HL-60 (cell line): ENCODE data around the gene TSPO.

ENCODE experiments used
- DNase-seq, 2 experiments: peaks; one replicate each; pipeline ENCODE4 v3.0.0-alpha.2; 2010 to 2020; ENCODE audit warnings: low read depth in 1 of 2, low spot score in 1 of 2
- H3K27ac ChIP-seq: fragments of 250-450 bp; sonication (Bioruptor Pico); replicated peaks from 2 replicates; pipeline ENCODE4 v1.5.1; 2020; ENCODE audit warnings: mild to moderate bottlenecking, moderate library complexity
- H3K27me3 ChIP-seq: fragments of 250-450 bp; sonication (Bioruptor Pico); 2 replicates; pipeline ENCODE4 v1.5.1; 2021; ENCODE audit warnings: mild to moderate bottlenecking, moderate library complexity; ENCODE audit not compliant: insufficient read depth, poor library complexity, severe bottlenecking
- H3K4me3 ChIP-seq: replicated peaks from 2 replicates; pipeline ENCODE4 v1.5.1; 2011; ENCODE audit warnings: mild to moderate bottlenecking, control low read depth, low read length; ENCODE audit not compliant: insufficient read depth
- GABPA ChIP-seq: IDR thresholded peaks from 2 replicates; pipeline ENCODE4 v1.6.1; 2012; ENCODE audit warnings: low read depth
- POLR2AphosphoS5 ChIP-seq: IDR thresholded peaks from 2 replicates; pipeline ENCODE4 v1.6.1; 2012; ENCODE audit warnings: low read depth
- SPI1 ChIP-seq: IDR thresholded peaks from 2 replicates; pipeline ENCODE4 v1.6.1; 2012; ENCODE audit warnings: low read depth, mild to moderate bottlenecking, borderline replicate concordance
- TF ChIP-seq, protein P1 (sequence below): IDR thresholded peaks from 2 replicates; pipeline ENCODE4 v1.6.1; 2012; ENCODE audit warnings: low read depth; ENCODE audit not compliant: insufficient replicate concordance
- TF ChIP-seq, protein P2 (sequence below): IDR thresholded peaks from one replicate; pipeline ENCODE4 v1.5.1; 2011; ENCODE audit warnings: low read length, control low read depth, inconsistent platforms; ENCODE audit not compliant: insufficient read depth

Gene TSPO

DNA sequence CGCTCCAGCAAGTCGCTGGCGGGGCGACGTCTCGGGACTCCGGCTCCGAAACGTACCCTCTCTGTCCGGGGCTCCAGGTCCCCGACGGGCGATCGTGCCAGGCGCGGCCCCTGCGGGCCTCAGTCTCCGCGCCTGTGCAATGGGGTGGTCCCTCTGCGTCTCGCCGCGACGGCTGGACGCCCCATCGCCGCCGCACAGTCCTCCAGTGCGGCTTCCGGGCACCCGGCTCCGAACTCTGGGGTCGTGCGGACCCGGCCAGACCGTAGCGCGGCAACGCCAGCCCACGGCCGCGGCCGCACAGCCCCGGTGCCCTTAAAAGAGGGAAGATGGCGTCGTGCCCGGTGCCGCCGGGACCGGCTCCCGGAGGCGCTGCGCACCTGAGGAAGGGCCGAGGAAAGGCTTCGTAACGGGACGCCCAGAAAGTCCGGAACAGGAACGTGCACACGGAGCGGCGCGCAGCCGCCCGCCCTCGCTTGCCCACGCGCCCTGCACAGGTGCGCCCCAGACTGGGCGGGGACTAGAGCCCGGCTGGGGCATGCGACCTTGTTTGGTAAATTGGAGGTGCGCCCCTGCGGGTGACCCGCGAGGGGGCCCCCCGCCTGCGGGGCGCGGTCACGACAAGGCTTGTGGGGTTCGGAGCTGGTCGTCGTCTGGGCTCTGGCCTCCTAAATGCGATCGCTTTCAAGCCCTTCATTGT is 40.3 kb upstream of the TSPO start:
- peak overlapping the region; percentile 21 for H3K27ac ChIP-seq
- no peaks in the 10 kb centered on the region for H3K27me3 ChIP-seq
- peak overlapping the region; percentile 72 for H3K4me3 ChIP-seq
- peak in 1 of 2 experiments; percentile 52 for DNase-seq
- TF ChIP-seq SPI1 (no peak), POLR2AphosphoS5 (no peak), GABPA (no peak)
- TF ChIP-seq, protein P1, sequence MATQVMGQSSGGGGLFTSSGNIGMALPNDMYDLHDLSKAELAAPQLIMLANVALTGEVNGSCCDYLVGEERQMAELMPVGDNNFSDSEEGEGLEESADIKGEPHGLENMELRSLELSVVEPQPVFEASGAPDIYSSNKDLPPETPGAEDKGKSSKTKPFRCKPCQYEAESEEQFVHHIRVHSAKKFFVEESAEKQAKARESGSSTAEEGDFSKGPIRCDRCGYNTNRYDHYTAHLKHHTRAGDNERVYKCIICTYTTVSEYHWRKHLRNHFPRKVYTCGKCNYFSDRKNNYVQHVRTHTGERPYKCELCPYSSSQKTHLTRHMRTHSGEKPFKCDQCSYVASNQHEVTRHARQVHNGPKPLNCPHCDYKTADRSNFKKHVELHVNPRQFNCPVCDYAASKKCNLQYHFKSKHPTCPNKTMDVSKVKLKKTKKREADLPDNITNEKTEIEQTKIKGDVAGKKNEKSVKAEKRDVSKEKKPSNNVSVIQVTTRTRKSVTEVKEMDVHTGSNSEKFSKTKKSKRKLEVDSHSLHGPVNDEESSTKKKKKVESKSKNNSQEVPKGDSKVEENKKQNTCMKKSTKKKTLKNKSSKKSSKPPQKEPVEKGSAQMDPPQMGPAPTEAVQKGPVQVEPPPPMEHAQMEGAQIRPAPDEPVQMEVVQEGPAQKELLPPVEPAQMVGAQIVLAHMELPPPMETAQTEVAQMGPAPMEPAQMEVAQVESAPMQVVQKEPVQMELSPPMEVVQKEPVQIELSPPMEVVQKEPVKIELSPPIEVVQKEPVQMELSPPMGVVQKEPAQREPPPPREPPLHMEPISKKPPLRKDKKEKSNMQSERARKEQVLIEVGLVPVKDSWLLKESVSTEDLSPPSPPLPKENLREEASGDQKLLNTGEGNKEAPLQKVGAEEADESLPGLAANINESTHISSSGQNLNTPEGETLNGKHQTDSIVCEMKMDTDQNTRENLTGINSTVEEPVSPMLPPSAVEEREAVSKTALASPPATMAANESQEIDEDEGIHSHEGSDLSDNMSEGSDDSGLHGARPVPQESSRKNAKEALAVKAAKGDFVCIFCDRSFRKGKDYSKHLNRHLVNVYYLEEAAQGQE = no peak
- TF ChIP-seq, protein P2, sequence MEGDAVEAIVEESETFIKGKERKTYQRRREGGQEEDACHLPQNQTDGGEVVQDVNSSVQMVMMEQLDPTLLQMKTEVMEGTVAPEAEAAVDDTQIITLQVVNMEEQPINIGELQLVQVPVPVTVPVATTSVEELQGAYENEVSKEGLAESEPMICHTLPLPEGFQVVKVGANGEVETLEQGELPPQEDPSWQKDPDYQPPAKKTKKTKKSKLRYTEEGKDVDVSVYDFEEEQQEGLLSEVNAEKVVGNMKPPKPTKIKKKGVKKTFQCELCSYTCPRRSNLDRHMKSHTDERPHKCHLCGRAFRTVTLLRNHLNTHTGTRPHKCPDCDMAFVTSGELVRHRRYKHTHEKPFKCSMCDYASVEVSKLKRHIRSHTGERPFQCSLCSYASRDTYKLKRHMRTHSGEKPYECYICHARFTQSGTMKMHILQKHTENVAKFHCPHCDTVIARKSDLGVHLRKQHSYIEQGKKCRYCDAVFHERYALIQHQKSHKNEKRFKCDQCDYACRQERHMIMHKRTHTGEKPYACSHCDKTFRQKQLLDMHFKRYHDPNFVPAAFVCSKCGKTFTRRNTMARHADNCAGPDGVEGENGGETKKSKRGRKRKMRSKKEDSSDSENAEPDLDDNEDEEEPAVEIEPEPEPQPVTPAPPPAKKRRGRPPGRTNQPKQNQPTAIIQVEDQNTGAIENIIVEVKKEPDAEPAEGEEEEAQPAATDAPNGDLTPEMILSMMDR = no peak

DNA sequence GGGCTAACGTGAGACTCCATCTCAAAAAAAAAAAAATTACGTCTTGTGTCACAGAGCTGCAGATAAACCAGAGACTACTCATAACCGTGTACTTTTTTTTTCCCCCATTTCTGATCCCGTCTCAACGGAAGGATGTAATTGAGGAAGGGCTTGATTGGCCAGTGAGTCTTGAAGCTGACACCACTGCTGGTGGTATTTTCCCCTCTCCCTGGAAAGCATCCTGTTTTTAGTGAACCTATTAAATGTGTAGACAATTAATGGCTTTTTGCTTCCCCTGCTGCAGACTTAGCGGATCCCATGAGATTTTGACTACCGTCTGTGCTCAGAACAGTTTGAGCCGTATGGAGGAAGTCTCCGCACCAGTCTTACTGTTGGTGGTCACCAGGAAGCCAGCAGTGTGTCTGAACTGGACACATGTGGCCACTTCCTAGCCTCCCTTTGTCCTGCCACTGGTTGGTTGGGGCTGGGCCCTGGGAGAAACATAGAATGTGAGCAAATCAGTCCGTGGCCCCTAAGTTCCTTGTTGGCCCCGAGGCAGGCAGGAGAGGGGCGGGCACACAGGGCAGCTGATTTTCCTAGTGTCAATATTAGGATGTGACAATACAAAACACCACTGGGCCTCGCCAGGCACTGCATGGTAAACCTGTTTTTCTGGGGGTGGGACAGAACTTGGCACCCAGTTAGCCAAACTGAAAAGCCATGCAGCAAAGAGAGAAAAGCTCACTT is 37.7 kb upstream of the TSPO start:
- TF ChIP-seq, protein P2 = no peak
- TF ChIP-seq POLR2AphosphoS5 (no peak), GABPA (no peak), SPI1 (no peak)
- TF ChIP-seq, protein P1 = no peak
- DNase-seq = no peak
- no peak overlapping the region for H3K4me3 ChIP-seq
- no peak overlapping the region for H3K27ac ChIP-seq
- H3K27me3 ChIP-seq = no peaks in the 10 kb centered on the region

DNA sequence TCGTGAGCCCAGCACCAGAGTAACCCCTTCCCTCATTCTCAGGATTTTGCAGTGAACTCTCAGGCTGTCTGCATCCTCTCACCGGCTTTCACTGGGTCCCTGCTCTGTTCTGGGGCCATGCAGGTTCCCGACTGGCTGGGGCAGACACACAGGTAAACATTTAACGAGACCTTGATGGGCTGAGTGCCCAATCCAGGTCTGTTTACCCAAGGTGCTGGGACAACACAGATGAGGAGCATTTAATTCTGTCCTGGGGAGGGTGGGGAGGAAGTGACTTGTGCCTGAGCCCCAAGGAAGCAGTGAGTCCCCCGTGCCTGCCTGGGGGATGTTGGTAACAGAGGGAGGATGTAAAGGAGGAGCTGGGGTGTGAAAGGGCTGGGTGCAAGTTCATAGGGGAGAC is 36.4 kb upstream of the TSPO start:
- TF ChIP-seq SPI1 (peak; percentile 68), GABPA (no peak), POLR2AphosphoS5 (no peak)
- TF ChIP-seq, protein P1 = no peak
- TF ChIP-seq, protein P2 = no peak
- H3K4me3 ChIP-seq = no peak overlapping the region
- no peak for DNase-seq
- H3K27me3 ChIP-seq = no peaks in the 10 kb centered on the region
- H3K27ac ChIP-seq = no peak overlapping the region
